Measurements from ENCODE around the gene C11orf21.

The C11orf21 gene

DNA sequence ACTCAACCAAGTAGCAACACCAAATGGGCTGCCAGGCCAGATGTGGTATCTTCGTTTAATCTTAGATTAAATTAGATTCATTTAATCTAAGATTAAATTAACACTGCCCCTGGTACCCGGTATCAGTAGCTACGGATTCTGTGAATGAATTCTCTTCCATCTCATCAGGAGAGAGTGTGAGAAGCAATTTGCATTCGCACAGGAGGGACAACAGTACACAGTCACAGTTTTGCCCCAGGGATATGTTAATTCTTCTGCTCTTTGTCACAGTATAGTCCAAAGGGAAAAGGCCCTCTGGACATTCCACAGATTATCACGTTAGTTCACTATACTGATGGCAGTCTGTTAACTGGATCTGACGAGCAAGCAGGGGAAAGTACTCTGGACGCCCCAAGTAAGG lies 54.2 kb downstream of the C11orf21 start:
- Histone ChIP-seq H3K4me3 (replicated peaks; ENCODE audit: insufficient read depth, low read length) (no peak overlapping the region), H3K27ac (replicated peaks) (no peak overlapping the region), H3K27me3 (ENCODE audit: insufficient read depth, poor library complexity, severe bottlenecking) (peaks cover 9% of the 10 kb centered on the region)
- TF ChIP-seq GABPA (IDR thresholded peaks at IDR 0.05; ENCODE audit: low read depth) (no peak), POLR2AphosphoS5 (IDR thresholded peaks at IDR 0.05; ENCODE audit: low read depth) (no peak), CTCF (IDR thresholded peaks at IDR 0.05; ENCODE audit: insufficient read depth, low read length) (no peak), SPI1 (IDR thresholded peaks at IDR 0.05; ENCODE audit: borderline replicate concordance, low read depth) (no peak)
- TF ChIP-seq, protein P1, sequence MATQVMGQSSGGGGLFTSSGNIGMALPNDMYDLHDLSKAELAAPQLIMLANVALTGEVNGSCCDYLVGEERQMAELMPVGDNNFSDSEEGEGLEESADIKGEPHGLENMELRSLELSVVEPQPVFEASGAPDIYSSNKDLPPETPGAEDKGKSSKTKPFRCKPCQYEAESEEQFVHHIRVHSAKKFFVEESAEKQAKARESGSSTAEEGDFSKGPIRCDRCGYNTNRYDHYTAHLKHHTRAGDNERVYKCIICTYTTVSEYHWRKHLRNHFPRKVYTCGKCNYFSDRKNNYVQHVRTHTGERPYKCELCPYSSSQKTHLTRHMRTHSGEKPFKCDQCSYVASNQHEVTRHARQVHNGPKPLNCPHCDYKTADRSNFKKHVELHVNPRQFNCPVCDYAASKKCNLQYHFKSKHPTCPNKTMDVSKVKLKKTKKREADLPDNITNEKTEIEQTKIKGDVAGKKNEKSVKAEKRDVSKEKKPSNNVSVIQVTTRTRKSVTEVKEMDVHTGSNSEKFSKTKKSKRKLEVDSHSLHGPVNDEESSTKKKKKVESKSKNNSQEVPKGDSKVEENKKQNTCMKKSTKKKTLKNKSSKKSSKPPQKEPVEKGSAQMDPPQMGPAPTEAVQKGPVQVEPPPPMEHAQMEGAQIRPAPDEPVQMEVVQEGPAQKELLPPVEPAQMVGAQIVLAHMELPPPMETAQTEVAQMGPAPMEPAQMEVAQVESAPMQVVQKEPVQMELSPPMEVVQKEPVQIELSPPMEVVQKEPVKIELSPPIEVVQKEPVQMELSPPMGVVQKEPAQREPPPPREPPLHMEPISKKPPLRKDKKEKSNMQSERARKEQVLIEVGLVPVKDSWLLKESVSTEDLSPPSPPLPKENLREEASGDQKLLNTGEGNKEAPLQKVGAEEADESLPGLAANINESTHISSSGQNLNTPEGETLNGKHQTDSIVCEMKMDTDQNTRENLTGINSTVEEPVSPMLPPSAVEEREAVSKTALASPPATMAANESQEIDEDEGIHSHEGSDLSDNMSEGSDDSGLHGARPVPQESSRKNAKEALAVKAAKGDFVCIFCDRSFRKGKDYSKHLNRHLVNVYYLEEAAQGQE (IDR thresholded peaks at IDR 0.05; ENCODE audit: insufficient replicate concordance, low read depth) = no peak
- DNase-seq (ENCODE audit: low read depth in 1 of 2, low spot score in 1 of 2) = no peak
